HG03354 (cell line): ENCODE results near the gene PGAM2.
"Not testable (repeated sequence)": the region's sequence is repeated elsewhere in the genome, so short reads cannot be mapped to it uniquely, and the experiment has no call there.

Source experiments
- ATAC-seq: cut with Tn5 transposase; IDR thresholded peaks from one replicate; pipeline ENCODE4 v1.9.1; 2021; ENCODE audit warnings: mild to moderate bottlenecking; ENCODE audit not compliant: unreplicated experiment, poor library complexity, severe bottlenecking

PGAM2 gene

DNA sequence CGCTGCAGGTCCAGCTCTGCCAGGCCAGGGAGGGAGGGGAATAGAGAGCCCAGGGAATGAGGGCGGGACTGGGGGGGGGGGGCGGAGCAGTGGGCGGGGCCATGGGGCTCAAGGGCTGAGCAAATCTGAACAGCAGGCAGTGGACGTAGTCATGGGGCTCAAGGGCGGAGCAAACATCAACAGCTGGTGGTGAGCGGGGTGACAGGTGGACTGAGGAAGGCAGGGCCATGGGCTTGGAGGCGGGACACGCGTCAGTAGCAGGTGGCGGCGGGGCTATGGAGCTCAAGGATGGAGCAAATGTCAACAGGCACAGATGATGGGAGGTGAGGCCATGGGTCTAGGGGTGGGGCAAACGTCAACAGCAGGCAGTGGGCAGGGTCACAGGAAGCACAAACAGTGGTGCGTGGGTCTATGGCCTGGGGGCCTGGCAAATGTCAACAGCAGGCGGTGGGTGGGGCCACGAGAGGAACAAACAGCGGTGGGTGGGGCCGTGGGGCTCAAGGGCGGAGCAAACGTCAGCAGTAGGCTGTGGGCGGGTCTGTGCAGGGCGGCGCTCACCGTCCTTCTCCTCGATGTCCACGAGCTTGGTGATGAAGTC lies 26.3 kb downstream of the PGAM2 start:
- ATAC-seq = peak; percentile 71

DNA sequence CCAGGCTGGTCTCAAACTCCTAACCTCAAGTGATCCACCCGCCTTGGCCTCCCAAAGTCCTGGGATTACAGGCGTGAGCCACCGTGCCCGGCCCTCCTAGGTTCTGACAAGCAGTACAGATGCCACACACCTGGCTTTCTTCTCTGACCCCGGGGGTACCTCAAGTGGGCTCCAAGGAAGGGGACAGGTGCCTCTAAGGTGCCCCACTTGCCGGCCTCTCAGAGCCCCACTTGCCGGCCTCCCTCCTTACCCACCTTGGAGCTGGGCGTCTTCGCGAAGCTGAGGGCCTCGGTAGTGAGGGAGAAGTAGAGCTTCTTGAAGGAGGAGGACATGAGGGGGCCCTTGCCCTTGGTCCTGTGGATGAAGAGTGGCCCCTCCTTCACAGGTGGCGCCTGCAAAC lies 26.8 kb downstream of the PGAM2 start:
- not testable (repeated sequence) for ATAC-seq

GRCh38 chr7:44037951-44038350 lies 27.4 kb downstream of the PGAM2 start:
- ATAC-seq = not testable (repeated sequence)

GRCh38 chr7:44036364-44036763 lies 29.0 kb downstream of the PGAM2 start:
- ATAC-seq = not testable (repeated sequence)

- ATAC-seq = not testable (repeated sequence)
Observed at GRCh38 chr7:44033971-44034844, 31.2 kb downstream of the PGAM2 start.

DNA sequence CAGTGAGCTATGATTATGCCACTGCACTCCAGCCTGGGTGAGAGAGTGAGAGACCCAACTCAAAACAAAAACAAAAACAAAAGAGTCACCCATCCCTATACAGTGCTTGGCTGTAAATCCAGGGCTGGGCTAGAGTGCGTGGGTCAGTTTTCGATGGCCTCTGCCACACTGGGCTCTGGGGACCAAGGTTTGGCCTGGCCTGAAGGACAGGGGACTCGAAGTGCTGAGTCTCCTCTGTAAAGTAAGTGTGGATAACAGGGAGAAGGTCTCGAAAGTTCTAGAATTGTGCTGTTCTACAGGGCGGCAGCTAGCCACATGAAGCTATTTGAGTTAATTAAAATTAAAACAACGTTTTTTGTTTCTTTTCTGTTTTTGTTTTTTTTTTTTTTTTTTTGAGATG lies 33.3 kb downstream of the PGAM2 start:
- ATAC-seq = not testable (repeated sequence)

GRCh38 chr7:44031319-44031718 lies 34.0 kb downstream of the PGAM2 start:
- not testable (repeated sequence) for ATAC-seq

GRCh38 chr7:44030029-44030428 lies 35.3 kb downstream of the PGAM2 start:
- ATAC-seq = not testable (repeated sequence)

- ATAC-seq = not testable (repeated sequence)
Observed at GRCh38 chr7:44029433-44029832, 35.9 kb downstream of the PGAM2 start.

GRCh38 chr7:44022796-44023467 lies 42.4 kb downstream of the PGAM2 start:
- ATAC-seq = not testable (repeated sequence)

- not testable (repeated sequence) for ATAC-seq
Observed at GRCh38 chr7:44022069-44022468, 43.3 kb downstream of the PGAM2 start.

- ATAC-seq = not testable (repeated sequence)
Observed at GRCh38 chr7:44019825-44020224, 45.5 kb downstream of the PGAM2 start.

- peak; percentile 93 for ATAC-seq
Observed at GRCh38 chr7:44018857-44019807, 46.2 kb downstream of the PGAM2 start.

DNA sequence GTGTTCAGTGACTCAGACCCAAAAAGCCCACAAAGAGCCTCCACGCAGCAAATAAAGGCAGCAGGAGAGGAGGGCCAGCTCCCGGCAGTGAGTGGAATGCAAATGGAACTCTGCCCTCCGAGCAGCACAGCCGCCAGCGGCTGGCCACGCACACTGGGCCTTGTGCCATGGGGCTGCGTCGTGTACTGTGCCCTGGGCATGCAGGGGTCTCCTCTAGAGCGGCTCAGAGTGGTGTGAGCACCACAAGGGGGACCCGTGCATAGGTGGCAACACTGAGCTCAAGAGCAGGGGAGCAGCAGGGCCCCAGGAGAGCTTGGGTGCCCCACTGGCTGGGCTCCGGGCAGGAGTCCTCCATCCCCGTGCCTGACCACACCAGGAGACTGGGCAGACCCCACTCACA lies 50.3 kb downstream of the PGAM2 start:
- ATAC-seq = not testable (repeated sequence)
